ENCODE measurements around the gene EPG5. TPM values are rescaled to one million over a fixed set of nuclear protein-coding genes. Genes with fewer than 3 reads are reported as not detected.
"Not testable (repeated sequence)": the region's sequence is repeated elsewhere in the genome, so short reads cannot be mapped to it uniquely, and the experiment has no call there.

The EPG5 gene
- total RNA-seq, 6 donors from 2014 or later, result 28.6 to 109 (median 39.6) TPM

- WGBS, 2 donors, result 41 to 57% methylated on average over 8 to 12 of the region's 12 CpGs
- TF ChIP-seq, protein P1, sequence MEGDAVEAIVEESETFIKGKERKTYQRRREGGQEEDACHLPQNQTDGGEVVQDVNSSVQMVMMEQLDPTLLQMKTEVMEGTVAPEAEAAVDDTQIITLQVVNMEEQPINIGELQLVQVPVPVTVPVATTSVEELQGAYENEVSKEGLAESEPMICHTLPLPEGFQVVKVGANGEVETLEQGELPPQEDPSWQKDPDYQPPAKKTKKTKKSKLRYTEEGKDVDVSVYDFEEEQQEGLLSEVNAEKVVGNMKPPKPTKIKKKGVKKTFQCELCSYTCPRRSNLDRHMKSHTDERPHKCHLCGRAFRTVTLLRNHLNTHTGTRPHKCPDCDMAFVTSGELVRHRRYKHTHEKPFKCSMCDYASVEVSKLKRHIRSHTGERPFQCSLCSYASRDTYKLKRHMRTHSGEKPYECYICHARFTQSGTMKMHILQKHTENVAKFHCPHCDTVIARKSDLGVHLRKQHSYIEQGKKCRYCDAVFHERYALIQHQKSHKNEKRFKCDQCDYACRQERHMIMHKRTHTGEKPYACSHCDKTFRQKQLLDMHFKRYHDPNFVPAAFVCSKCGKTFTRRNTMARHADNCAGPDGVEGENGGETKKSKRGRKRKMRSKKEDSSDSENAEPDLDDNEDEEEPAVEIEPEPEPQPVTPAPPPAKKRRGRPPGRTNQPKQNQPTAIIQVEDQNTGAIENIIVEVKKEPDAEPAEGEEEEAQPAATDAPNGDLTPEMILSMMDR (IDR thresholded peaks at IDR 0.05), result no peak
- TF ChIP-seq POLR2A (IDR thresholded peaks at IDR 0.05) (no peak), EP300 (IDR thresholded peaks at IDR 0.05) (no peak)
- no peaks in the 10 kb centered on the region for H3K36me3 ChIP-seq
- H3K9me3 ChIP-seq, result no peaks in the 10 kb centered on the region
- no peak within 1 kb of the TSS for H3K4me3 ChIP-seq
- H3K4me1 ChIP-seq, result peaks cover 20 to 39% (median 24%) of the 10 kb centered on the region in 4 donors
- ATAC-seq (ENCODE audit: low FRiP score in 2 of 2), result no peak
- peak in 1 of 2 donors; percentile 71 for DNase-seq
- H3K27ac ChIP-seq, result no peak within 1 kb of the TSS
- H3K27me3 ChIP-seq, result no peaks in the 10 kb centered on the region
Observed at GRCh38 chr18:45825258-45826044, 141.7 kb downstream of the EPG5 start, which contains the start of gene SIGLEC15. TSS of gene SIGLEC15 (plus strand) at chr18:45825675. CDS start at chr18:45825729, 54 bp downstream.

- WGBS, 2 donors, result 67 to 88% methylated on average over 1 of the region's 1 CpG
- no peak for ATAC-seq (ENCODE audit: low FRiP score in 2 of 2)
Observed at GRCh38 chr18:45821711-45822110, 145.4 kb downstream of the EPG5 start.

GRCh38 chr18:45821026-45821425, 146.1 kb downstream of the EPG5 start:
- TF ChIP-seq EP300 (IDR thresholded peaks at IDR 0.05) (no peak), POLR2AphosphoS5 (IDR thresholded peaks at IDR 0.05) (no peak), POLR2A (IDR thresholded peaks at IDR 0.05) (no peak)
- TF ChIP-seq, protein P1 (IDR thresholded peaks at IDR 0.05), result no peak
- no peak for ATAC-seq (ENCODE audit: low FRiP score in 2 of 2)
- Histone ChIP-seq H3K4me3 (no peak overlapping the region), H3K9me3 (no peaks in the 10 kb centered on the region), H3K36me3 (no peaks in the 10 kb centered on the region), H3K27ac (no peak overlapping the region), H3K27me3 (no peaks in the 10 kb centered on the region), H3K4me1 (peaks cover 0 to 16% (median 3%) of the 10 kb centered on the region in 4 donors)
- 52 to 73% methylated on average over 2 of the region's 2 CpGs for WGBS, 2 donors
- no peak for DNase-seq

More at GRCh38 chr18:45821711-45822110, 145.4 kb downstream of the EPG5 start:
- Histone ChIP-seq H3K27me3 (no peaks in the 10 kb centered on the region), H3K36me3 (no peaks in the 10 kb centered on the region), H3K4me1 (peaks cover 0 to 16% (median 3%) of the 10 kb centered on the region in 4 donors), H3K4me3 (no peak overlapping the region), H3K27ac (no peak overlapping the region), H3K9me3 (no peaks in the 10 kb centered on the region)
- TF ChIP-seq POLR2A (IDR thresholded peaks at IDR 0.05) (no peak), POLR2AphosphoS5 (IDR thresholded peaks at IDR 0.05) (no peak), EP300 (IDR thresholded peaks at IDR 0.05) (no peak)
- TF ChIP-seq, protein P1 (IDR thresholded peaks at IDR 0.05), result no peak
- DNase-seq, result no peak

DNA sequence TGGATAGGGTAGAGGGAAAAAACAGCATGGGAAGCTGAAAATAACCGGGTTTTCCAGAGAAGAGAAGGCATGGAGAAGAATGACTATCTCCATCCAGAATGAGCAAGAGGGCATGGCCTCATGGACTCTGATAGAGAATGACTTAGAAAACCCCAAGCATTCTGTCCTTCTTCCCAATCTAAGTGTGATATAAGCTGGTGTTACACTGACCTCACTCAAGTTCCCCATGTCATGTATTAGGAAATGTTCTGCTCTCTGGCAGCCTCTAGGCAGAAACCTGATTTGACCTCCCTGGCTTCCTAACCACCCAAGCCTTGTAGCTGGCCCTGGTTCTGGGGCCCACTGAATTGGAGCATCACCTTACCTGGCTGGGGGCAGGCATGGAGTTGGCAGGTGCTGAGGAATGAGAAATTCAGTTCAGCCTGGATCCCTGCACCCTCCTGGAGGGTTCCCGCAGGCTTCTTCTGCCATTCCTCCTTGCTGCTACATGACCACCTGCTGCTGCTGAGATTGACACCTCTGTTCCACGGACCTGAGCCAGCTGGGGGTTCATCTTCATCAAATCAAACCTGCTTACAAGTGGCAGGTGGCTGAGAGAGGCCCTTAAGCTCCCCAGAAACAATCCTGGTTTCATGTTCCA, 146.9 kb downstream of the EPG5 start:
- Histone ChIP-seq H3K36me3 (no peaks in the 10 kb centered on the region), H3K4me1 (peaks cover 0 to 9% (median 3%) of the 10 kb centered on the region in 4 donors), H3K27ac (no peak overlapping the region), H3K27me3 (no peaks in the 10 kb centered on the region), H3K4me3 (no peak overlapping the region), H3K9me3 (no peaks in the 10 kb centered on the region)
- 68 to 71% methylated on average over 2 to 3 of the region's 3 CpGs for WGBS, 2 donors
- ATAC-seq (ENCODE audit: low FRiP score in 2 of 2), result no peak
- TF ChIP-seq, protein P1 (IDR thresholded peaks at IDR 0.05), result no peak
- TF ChIP-seq POLR2A (IDR thresholded peaks at IDR 0.05), result no peak
- TF ChIP-seq POLR2AphosphoS5 (IDR thresholded peaks at IDR 0.05), result no peak
- TF ChIP-seq EP300 (IDR thresholded peaks at IDR 0.05), result no peak
- DNase-seq, result no peak

- H3K27me3 ChIP-seq; ATAC-seq (ENCODE audit: low FRiP score in 2 of 2); H3K4me1 ChIP-seq; H3K9me3 ChIP-seq; DNase-seq; H3K36me3 ChIP-seq; H3K27ac ChIP-seq; H3K4me3 ChIP-seq: not testable (repeated sequence)
- WGBS, 2 donors, result 80 to 83% methylated on average over 8 of the region's 8 CpGs
Observed at GRCh38 chr18:45818765-45819164, 148.4 kb downstream of the EPG5 start.

Data from upper lobe of left lung (tissue), 6 donors.